ENCODE data around the gene RGS6. TPM values are rescaled to one million over a fixed set of nuclear protein-coding genes. Genes with fewer than 3 reads are reported as not detected.

Gene RGS6
- total and polyA plus RNA-seq, 8 donors = 0.06 to 0.47 (median 0.20) TPM; not detected in 1

- no peaks in the 10 kb centered on the region for H3K9me3 ChIP-seq
- 59 to 61% methylated on average over 6 of the region's 6 CpGs for WGBS, 2 donors
- DNase-seq (no peak), FAIRE-seq (no peak), ATAC-seq (no peak)
- TF ChIP-seq CTCF (IDR thresholded peaks at IDR 0.05) = no peak
- intact Hi-C loops (cut with DNase I) = no loop called here
- no peaks in the 10 kb centered on the region for H3K4me1 ChIP-seq
- no peaks in the 10 kb centered on the region for H3K36me3 ChIP-seq
- H3K4me3 ChIP-seq = no peak overlapping the region
- no peaks in the 10 kb centered on the region for H3K27me3 ChIP-seq
- H3K27ac ChIP-seq = no peak overlapping the region
These were observed 596.0 kb downstream of the RGS6 start for GRCh38 chr14:72528059-72528862.

DNA sequence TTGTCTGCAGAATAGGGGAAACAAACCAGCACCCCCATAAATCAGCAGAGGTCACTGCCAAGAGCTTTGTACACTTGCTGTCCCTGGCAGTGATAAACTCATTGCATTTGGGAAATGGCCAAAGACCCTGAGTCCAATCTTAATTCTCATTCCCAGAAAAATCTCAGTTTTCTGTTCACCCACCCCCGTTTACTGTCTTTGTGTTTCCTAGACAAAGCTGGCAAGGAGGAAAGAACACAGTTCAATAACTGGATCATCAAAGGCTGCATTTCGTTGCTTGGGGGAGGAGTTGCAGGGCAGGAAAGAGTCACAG, 596.6 kb downstream of the RGS6 start:
- DNase-seq = no peak
- Histone ChIP-seq H3K27ac (no peak overlapping the region), H3K27me3 (no peaks in the 10 kb centered on the region), H3K36me3 (no peaks in the 10 kb centered on the region), H3K4me1 (no peaks in the 10 kb centered on the region), H3K4me3 (no peak overlapping the region), H3K9me3 (no peaks in the 10 kb centered on the region)
- intact Hi-C loops (cut with DNase I) = no loop called here
- no peak for ATAC-seq
- WGBS, 2 donors = 54 to 60% methylated on average over 2 of the region's 2 CpGs
- no peak for TF ChIP-seq CTCF (IDR thresholded peaks at IDR 0.05)
- no peak for FAIRE-seq

DNA sequence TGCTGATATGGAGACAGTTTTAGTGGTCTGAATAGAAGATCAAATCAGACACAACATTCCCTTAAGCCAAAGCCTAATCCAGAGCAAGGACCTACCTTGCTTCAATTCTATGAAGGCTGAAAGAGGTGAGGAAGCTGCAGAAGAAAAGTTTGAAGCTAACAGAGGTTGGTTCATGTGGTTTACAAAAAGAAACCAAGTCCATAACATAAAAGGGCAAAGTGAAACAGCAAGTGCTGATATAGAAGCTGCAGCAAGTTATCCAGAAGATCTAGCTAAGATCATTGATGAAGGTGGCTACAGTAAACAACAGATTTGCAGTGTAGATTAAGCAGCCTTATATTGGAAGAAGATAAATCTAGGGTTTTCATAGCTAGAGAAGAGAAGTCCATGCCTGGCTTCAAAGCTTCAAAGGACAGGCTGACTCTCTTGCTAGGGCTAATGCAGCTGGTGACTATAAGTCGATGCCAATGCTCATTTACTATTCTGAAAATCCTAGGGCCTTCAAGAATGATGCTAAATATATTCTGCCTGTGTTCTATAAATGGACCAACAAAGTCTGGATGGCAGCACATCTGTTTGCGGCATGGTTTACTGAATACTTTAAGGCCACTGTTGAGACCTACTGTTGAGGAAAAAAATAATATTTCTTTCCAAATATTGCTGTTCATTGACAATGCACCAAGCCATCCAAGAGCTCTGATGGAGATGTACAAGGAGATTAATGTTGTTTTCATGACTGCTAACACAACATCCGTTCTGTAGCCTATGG, 600.6 kb downstream of the RGS6 start:
- intact Hi-C loops (cut with DNase I) = no loop called here
- TF ChIP-seq CTCF (IDR thresholded peaks at IDR 0.05) = no peak
- Histone ChIP-seq H3K9me3 (no peaks in the 10 kb centered on the region), H3K27ac (no peak overlapping the region), H3K36me3 (no peaks in the 10 kb centered on the region), H3K27me3 (no peaks in the 10 kb centered on the region), H3K4me1 (no peaks in the 10 kb centered on the region), H3K4me3 (no peak overlapping the region)
- DNase-seq = no peak
- ATAC-seq = no peak
- FAIRE-seq = no peak
- WGBS, 2 donors = 75 to 79% methylated on average over 3 of the region's 3 CpGs

DNA sequence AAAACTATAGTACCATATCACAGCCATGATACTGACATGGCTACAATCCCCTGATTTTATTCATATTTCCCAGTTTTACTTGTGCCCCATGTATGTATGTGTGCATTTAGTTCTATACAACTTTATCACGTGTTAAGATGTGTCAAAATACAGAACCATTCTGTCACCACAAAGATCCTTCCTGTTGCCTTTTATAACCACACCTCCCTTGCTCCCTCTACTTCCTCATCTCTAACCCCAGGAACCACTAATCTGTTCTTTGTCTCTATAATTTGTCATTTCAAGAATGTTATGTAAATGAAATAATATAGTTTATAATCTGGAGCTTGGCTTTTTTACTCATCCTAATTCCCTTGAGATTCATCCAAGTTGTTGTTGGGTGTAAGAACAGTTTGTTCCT, 603.3 kb downstream of the RGS6 start:
- Histone ChIP-seq H3K27ac (no peak overlapping the region), H3K9me3 (no peaks in the 10 kb centered on the region), H3K27me3 (no peaks in the 10 kb centered on the region), H3K36me3 (no peaks in the 10 kb centered on the region), H3K4me1 (no peaks in the 10 kb centered on the region), H3K4me3 (no peak overlapping the region)
- no peak for TF ChIP-seq CTCF (IDR thresholded peaks at IDR 0.05)
- intact Hi-C loops (cut with DNase I) = no loop called here
- ATAC-seq (peak in 2 of 4 donors; percentile 46 to 56), FAIRE-seq (no peak), DNase-seq (no peak)
- 70 to 73% methylated on average over 1 of the region's 1 CpG for WGBS, 2 donors

DNA sequence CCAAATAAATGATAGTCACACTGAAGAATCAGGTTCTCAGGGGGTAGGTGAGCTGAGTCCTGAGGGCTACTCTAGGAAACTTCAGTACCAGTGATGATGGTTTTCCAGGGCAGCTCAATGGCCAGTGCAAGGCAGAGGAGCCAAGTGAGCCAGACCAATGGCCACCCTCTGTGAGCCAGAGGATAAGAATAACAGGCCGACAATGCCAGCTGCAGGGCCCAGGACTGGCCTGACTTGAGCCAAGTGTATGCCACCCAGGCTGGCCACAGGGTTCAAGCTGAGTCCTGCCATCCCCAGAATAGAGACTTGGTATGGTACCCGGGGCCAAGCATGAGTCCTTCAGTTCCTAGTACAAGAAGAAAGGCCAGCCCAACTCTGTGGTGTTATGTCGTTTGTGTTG, 606.2 kb downstream of the RGS6 start:
- TF ChIP-seq CTCF (IDR thresholded peaks at IDR 0.05) = no peak
- ATAC-seq (no peak), DNase-seq (no peak), FAIRE-seq (no peak)
- WGBS, 2 donors = 77 to 83% methylated on average over 3 of the region's 3 CpGs
- Histone ChIP-seq H3K4me1 (no peaks in the 10 kb centered on the region), H3K36me3 (no peaks in the 10 kb centered on the region), H3K27ac (no peak overlapping the region), H3K27me3 (no peaks in the 10 kb centered on the region), H3K9me3 (no peaks in the 10 kb centered on the region), H3K4me3 (no peak overlapping the region)
- intact Hi-C loops (cut with DNase I) = no loop called here

Measured in pancreas (tissue), 10 donors.